Fibroblast of gingiva (primary cell): Measurements from ENCODE around the gene CHD6.

Source experiments
- DNase-seq: peaks from one replicate; pipeline ENCODE4 v3.0.0-alpha.2; 2011; ENCODE audit warnings: low read depth

CHD6 gene

GRCh38 chr20:41395667-41396664, 222.2 kb downstream of the CHD6 start:
- no peak for DNase-seq

- DNase-seq, result no peak
Observed at GRCh38 chr20:41394931-41395666, 223.1 kb downstream of the CHD6 start.

- DNase-seq, result no peak
Observed at GRCh38 chr20:41394081-41394480, 224.1 kb downstream of the CHD6 start.

- DNase-seq, result no peak
Observed at GRCh38 chr20:41393705-41394066, 224.5 kb downstream of the CHD6 start.

GRCh38 chr20:41392871-41393704, 225.1 kb downstream of the CHD6 start:
- DNase-seq, result peak; percentile 63

GRCh38 chr20:41392295-41392694, 225.9 kb downstream of the CHD6 start:
- no peak for DNase-seq

- no peak for DNase-seq
Observed at GRCh38 chr20:41391587-41392001, 226.6 kb downstream of the CHD6 start.

- no peak for DNase-seq
Observed at GRCh38 chr20:41390889-41391288, 227.3 kb downstream of the CHD6 start.

GRCh38 chr20:41387444-41387851, 230.7 kb downstream of the CHD6 start:
- DNase-seq, result no peak

- DNase-seq, result peak; percentile 71
Observed at GRCh38 chr20:41386502-41387427, 231.4 kb downstream of the CHD6 start.

GRCh38 chr20:41382791-41383305, 235.3 kb downstream of the CHD6 start:
- no peak for DNase-seq

- peak; percentile 48 for DNase-seq
Observed at GRCh38 chr20:41380551-41381193, 237.5 kb downstream of the CHD6 start.

GRCh38 chr20:41379551-41379950, 238.6 kb downstream of the CHD6 start:
- DNase-seq, result no peak

- DNase-seq, result no peak
Observed at GRCh38 chr20:41377275-41377674, 240.9 kb downstream of the CHD6 start.

- DNase-seq, result no peak
Observed at GRCh38 chr20:41376349-41376748, 241.8 kb downstream of the CHD6 start.

- DNase-seq, result no peak
Observed at GRCh38 chr20:41375846-41376245, 242.3 kb downstream of the CHD6 start.

- no peak for DNase-seq
Observed at GRCh38 chr20:41373931-41374920, 244.0 kb downstream of the CHD6 start.

GRCh38 chr20:41373251-41373783, 244.9 kb downstream of the CHD6 start:
- DNase-seq, result no peak

GRCh38 chr20:41371371-41371770, 246.8 kb downstream of the CHD6 start:
- no peak for DNase-seq
